Measurements from ENCODE around the gene TMSB10. TPM values are rescaled to one million over a fixed set of nuclear protein-coding genes. Genes with fewer than 3 reads are reported as not detected.
"Not testable (repeated sequence)": the region's sequence is repeated elsewhere in the genome, so short reads cannot be mapped to it uniquely, and the experiment has no call there.

TMSB10 gene
- polyA plus RNA-seq, 1 donor from 2014 or later = 6,394 TPM

GRCh38 chr2:84874381-84875212 is 30.9 kb upstream of the TMSB10 start:
- peaks cover 2% of the 10 kb centered on the region for H3K36me3 Mint-ChIP-seq
- no peaks in the 10 kb centered on the region for H3K9me3 Mint-ChIP-seq
- H3K4me3 Mint-ChIP-seq = no peak overlapping the region
- peak overlapping the region in 1 of 3 donors; percentile 47 for H3K27ac Mint-ChIP-seq
- H3K27me3 Mint-ChIP-seq = peaks cover 4% of the 10 kb centered on the region
- H3K4me1 Mint-ChIP-seq = peaks cover 5 to 25% (median 8%) of the 10 kb centered on the region in 3 donors

DNA sequence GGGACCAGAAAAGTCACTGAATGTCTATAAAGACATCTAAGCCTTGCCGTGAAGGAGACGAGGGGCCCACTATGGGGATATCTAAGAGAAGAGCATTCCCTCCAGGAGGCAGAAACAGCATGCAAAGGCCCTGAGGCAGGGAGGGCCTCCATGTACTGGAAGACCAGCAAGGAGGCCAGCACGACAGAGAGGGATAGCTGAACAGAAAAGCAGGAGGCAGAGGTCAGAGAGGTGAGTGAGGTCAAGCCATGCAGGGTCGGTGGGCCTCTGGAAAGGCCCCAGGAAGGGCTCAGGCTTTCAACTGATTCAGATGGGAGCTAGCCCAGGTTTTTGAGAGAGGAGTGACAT is 30.3 kb upstream of the TMSB10 start:
- Mint-ChIP-seq H3K4me1 (peaks cover 7 to 22% (median 8%) of the 10 kb centered on the region in 3 donors), H3K27me3 (peaks cover 6% of the 10 kb centered on the region), H3K36me3 (peaks cover 2% of the 10 kb centered on the region), H3K9me3 (no peaks in the 10 kb centered on the region), H3K4me3 (no peak overlapping the region), H3K27ac (peak overlapping the region in 1 of 3 donors; percentile 47)

DNA sequence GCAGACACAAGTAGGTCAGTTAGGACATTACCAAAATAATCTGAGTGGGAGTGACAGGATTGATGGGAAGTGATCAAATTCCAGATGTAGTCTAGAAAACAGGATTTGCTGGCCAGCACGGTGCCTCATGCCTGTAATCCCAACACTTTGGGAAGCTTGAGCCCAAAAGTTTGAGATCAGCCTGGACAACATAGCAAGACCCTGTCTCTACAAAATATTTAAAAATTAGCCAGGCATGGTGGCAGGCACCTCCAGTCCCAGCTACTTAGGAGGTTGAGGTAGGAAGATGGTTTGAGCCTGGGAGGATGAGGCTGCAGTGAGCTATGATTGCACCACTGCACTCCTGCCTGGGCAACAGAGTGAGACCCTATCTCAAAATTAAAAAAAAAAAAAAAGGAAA is 29.8 kb upstream of the TMSB10 start:
- H3K9me3 Mint-ChIP-seq, H3K36me3 Mint-ChIP-seq, H3K4me3 Mint-ChIP-seq, H3K27me3 Mint-ChIP-seq: not testable (repeated sequence)
- peak overlapping the region in 1 of 3 donors; percentile 47 for H3K27ac Mint-ChIP-seq
- H3K4me1 Mint-ChIP-seq = peaks cover 10 to 18% (median 11%) of the 10 kb centered on the region in 3 donors

GRCh38 chr2:84876369-84876768 is 29.1 kb upstream of the TMSB10 start:
- Mint-ChIP-seq H3K27ac (peak overlapping the region in 2 of 3 donors; percentile 0 to 9), H3K4me1 (peaks cover 10 to 18% (median 15%) of the 10 kb centered on the region in 3 donors), H3K27me3 (peaks cover 9% of the 10 kb centered on the region), H3K36me3 (peaks cover 2% of the 10 kb centered on the region), H3K4me3 (no peak overlapping the region), H3K9me3 (no peaks in the 10 kb centered on the region)

- H3K4me1 Mint-ChIP-seq = peaks cover 15 to 24% (median 20%) of the 10 kb centered on the region in 3 donors
- H3K4me3 Mint-ChIP-seq = peak overlapping the region in 1 of 4 donors; percentile 18
- H3K36me3 Mint-ChIP-seq = peaks cover 2% of the 10 kb centered on the region
- H3K27me3 Mint-ChIP-seq = peaks cover 9% of the 10 kb centered on the region
- no peak overlapping the region for H3K27ac Mint-ChIP-seq
- no peaks in the 10 kb centered on the region for H3K9me3 Mint-ChIP-seq
These were observed 27.0 kb upstream of the TMSB10 start for GRCh38 chr2:84878459-84878858.

- no peaks in the 10 kb centered on the region for H3K9me3 Mint-ChIP-seq
- H3K27ac Mint-ChIP-seq = no peak overlapping the region
- peaks cover 2% of the 10 kb centered on the region for H3K36me3 Mint-ChIP-seq
- peaks cover 15 to 24% (median 20%) of the 10 kb centered on the region in 3 donors for H3K4me1 Mint-ChIP-seq
- peak overlapping the region; percentile 83 to 94 (median 89) for H3K4me3 Mint-ChIP-seq
- H3K27me3 Mint-ChIP-seq = peaks cover 9% of the 10 kb centered on the region
These were observed 26.4 kb upstream of the TMSB10 start for GRCh38 chr2:84878896-84879583.

- Mint-ChIP-seq H3K27ac (peak overlapping the region; percentile 14 to 71 (median 63)), H3K27me3 (peaks cover 9% of the 10 kb centered on the region), H3K4me1 (peaks cover 15 to 24% (median 19%) of the 10 kb centered on the region in 3 donors), H3K9me3 (no peaks in the 10 kb centered on the region), H3K36me3 (peaks cover 2% of the 10 kb centered on the region), H3K4me3 (peak overlapping the region; percentile 83 to 94 (median 89))
These were observed 25.7 kb upstream of the TMSB10 start for GRCh38 chr2:84879584-84880394.

DNA sequence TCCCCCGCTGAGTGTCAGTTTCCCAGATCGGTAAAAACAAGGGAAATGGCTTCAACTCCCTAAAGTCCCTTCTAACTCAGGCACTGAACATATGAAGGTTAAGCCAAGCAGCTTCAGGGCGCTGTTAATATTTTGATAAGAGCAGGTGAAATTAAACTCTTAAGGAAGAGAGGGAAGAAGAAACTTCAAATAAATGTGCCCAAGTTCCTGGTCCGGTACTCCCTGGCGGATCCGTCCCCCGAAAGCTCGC is 25.1 kb upstream of the TMSB10 start:
- H3K9me3 Mint-ChIP-seq = no peaks in the 10 kb centered on the region
- no peaks in the 10 kb centered on the region for H3K36me3 Mint-ChIP-seq
- peak overlapping the region; percentile 14 to 71 (median 63) for H3K27ac Mint-ChIP-seq
- H3K4me1 Mint-ChIP-seq = peaks cover 15 to 24% (median 15%) of the 10 kb centered on the region in 3 donors
- peaks cover 9% of the 10 kb centered on the region for H3K27me3 Mint-ChIP-seq
- peak overlapping the region; percentile 83 to 93 (median 89) for H3K4me3 Mint-ChIP-seq

- H3K4me3 Mint-ChIP-seq = peak within 1 kb of the TSS; percentile 85 to 95 (median 92)
- peaks cover 15 to 24% (median 15%) of the 10 kb centered on the region in 3 donors for H3K4me1 Mint-ChIP-seq
- peak within 1 kb of the TSS; percentile 71 to 94 (median 87) for H3K27ac Mint-ChIP-seq
- H3K27me3 Mint-ChIP-seq = peaks cover 9% of the 10 kb centered on the region
- no peaks in the 10 kb centered on the region for H3K9me3 Mint-ChIP-seq
- H3K36me3 Mint-ChIP-seq = no peaks in the 10 kb centered on the region
These were observed 24.6 kb upstream of the TMSB10 start, which contains the start of gene TRABD2A for GRCh38 chr2:84880645-84881521. TSS of gene TRABD2A (minus strand) at chr2:84881084. CDS start at chr2:84881039, 45 bp downstream.

DNA sequence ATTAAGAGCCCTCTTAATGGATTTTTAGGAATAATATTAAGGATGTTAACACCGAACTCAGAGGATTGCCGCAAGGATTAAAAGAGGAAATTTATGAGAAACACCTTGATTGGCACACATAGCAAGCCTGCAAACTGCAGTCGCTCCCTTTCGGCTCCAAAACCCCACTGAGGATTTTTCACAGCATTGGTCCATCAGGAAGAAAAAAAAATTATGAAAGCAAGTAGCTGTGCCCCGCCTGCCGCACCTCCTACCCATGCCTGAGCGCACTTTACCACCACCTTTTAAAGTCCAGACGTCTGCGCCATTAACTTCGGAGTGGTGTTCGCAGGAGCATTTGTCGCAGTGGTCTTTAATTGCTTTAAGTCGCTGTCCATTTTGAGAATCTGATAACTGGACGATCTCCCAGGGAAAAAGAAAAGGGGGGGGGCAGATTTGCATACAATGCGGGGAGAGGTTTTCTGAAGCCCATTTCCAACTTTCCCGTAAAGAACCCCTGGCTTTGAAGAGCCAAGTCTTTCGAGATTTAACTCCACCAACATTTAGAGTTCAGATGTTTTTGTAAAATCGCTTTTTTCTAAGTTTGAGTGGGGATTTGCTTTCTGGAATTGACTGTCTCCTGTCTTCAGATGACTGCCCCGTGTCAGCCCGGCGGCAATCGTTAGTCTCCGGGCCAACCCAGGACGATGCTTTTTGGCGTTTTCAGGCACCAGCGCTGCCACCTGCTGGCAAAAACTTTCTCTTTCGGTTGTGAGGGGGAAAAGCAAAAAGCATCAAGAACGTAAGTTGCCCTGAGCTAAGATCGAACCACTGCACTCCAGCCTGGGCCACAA is 23.7 kb upstream of the TMSB10 start:
- Mint-ChIP-seq H3K9me3 (no peaks in the 10 kb centered on the region), H3K36me3 (no peaks in the 10 kb centered on the region), H3K4me3 (peak overlapping the region; percentile 85 to 95 (median 92)), H3K4me1 (peaks cover 16 to 24% (median 17%) of the 10 kb centered on the region in 3 donors), H3K27ac (peak overlapping the region; percentile 49 to 94 (median 87)), H3K27me3 (peaks cover 9% of the 10 kb centered on the region)

- peaks cover 18 to 24% (median 21%) of the 10 kb centered on the region in 3 donors for H3K4me1 Mint-ChIP-seq
- peak overlapping the region; percentile 85 to 95 (median 92) for H3K4me3 Mint-ChIP-seq
- no peaks in the 10 kb centered on the region for H3K9me3 Mint-ChIP-seq
- H3K27me3 Mint-ChIP-seq = peaks cover 9% of the 10 kb centered on the region
- peaks cover 3% of the 10 kb centered on the region for H3K36me3 Mint-ChIP-seq
- peak overlapping the region; percentile 49 to 94 (median 87) for H3K27ac Mint-ChIP-seq
These were observed 23.1 kb upstream of the TMSB10 start for GRCh38 chr2:84882414-84882738.

- Mint-ChIP-seq H3K27me3 (peaks cover 7% of the 10 kb centered on the region), H3K4me1 (peaks cover 15 to 24% (median 20%) of the 10 kb centered on the region in 3 donors), H3K9me3 (no peaks in the 10 kb centered on the region), H3K4me3 (peak overlapping the region; percentile 85 to 95 (median 92)), H3K27ac (peak overlapping the region; percentile 49 to 87 (median 80)), H3K36me3 (peaks cover 3% of the 10 kb centered on the region)
These were observed 22.5 kb upstream of the TMSB10 start for GRCh38 chr2:84882775-84883550.

- Mint-ChIP-seq H3K9me3 (no peaks in the 10 kb centered on the region), H3K27ac (no peak overlapping the region), H3K27me3 (peaks cover 5% of the 10 kb centered on the region), H3K36me3 (peaks cover 3% of the 10 kb centered on the region), H3K4me3 (no peak overlapping the region), H3K4me1 (peaks cover 24 to 31% (median 28%) of the 10 kb centered on the region in 3 donors)
These were observed 21.0 kb upstream of the TMSB10 start for GRCh38 chr2:84884449-84884848.
